GM20000 (cell line): ENCODE results near the gene SLC5A8.

Experiments
- DNase-seq: peaks from one replicate; pipeline ENCODE4 v3.0.0; 2012; ENCODE audit warnings: low spot score
- TF ChIP-seq, protein P1 (sequence below): IDR thresholded peaks from 2 replicates; pipeline ENCODE4 v1.5.1; 2012; ENCODE audit warnings: mild to moderate bottlenecking, control low read depth; ENCODE audit errors: extremely low read depth, missing control alignments

The SLC5A8 gene

DNA sequence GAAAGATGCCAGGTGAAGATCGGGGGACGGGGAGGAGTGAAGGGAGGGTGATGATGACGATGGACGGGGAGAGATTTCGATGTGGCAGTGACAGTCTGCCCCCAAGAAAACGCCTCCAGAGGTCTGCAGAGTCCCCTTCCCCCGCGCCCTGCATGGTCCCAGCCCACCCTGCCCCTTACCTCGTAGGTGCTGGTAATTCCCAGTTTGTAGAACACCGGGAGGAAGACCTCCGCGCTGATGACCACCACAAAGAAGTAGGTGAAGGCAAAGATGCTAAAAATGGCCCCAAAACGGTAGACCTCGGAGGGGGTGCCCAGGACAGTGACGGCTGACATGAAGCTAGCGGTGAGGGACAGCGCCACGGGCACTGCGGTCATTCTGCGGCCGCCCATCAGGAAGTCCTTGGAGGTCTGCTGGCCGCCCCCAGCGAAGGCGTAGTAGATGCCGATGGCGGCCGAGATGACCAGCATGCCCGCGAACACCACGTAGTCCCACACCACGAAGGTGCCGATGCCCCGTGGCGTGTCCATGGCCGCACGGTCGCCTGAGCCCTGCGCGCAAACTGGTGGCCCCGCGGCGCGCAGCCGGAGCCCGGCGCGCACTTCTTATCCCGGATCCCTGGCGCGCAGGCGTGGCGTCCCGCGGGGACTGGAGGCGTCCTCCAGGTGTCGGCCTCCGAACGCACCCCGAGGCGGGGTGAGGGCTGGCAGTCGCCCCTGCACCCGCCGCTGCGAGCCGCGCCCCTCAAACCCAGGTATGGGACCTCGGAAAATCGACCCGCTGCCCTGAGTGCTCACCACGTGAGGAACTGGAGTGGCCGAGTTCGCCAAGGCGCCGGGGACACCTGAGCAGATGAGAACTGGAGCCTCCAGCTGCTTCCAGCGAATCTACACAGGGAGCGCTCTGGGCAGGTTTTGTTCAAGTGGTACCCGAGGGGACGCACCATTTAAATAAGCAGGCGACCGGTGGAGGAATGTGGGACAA is at the start of gene SLC5A8:
Gene SLC5A8, minus strand, starts transcription at position 920 of the 984 bp plus-strand sequence. Its CDS starts 390 bp downstream, at position 530.
- no peak for DNase-seq
- TF ChIP-seq, protein P1, sequence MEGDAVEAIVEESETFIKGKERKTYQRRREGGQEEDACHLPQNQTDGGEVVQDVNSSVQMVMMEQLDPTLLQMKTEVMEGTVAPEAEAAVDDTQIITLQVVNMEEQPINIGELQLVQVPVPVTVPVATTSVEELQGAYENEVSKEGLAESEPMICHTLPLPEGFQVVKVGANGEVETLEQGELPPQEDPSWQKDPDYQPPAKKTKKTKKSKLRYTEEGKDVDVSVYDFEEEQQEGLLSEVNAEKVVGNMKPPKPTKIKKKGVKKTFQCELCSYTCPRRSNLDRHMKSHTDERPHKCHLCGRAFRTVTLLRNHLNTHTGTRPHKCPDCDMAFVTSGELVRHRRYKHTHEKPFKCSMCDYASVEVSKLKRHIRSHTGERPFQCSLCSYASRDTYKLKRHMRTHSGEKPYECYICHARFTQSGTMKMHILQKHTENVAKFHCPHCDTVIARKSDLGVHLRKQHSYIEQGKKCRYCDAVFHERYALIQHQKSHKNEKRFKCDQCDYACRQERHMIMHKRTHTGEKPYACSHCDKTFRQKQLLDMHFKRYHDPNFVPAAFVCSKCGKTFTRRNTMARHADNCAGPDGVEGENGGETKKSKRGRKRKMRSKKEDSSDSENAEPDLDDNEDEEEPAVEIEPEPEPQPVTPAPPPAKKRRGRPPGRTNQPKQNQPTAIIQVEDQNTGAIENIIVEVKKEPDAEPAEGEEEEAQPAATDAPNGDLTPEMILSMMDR: no peak

- no peak for DNase-seq
- TF ChIP-seq, protein P1: no peak
Observed at GRCh38 chr12:101257357-101257756, 47.3 kb upstream of the SLC5A8 start.

DNA sequence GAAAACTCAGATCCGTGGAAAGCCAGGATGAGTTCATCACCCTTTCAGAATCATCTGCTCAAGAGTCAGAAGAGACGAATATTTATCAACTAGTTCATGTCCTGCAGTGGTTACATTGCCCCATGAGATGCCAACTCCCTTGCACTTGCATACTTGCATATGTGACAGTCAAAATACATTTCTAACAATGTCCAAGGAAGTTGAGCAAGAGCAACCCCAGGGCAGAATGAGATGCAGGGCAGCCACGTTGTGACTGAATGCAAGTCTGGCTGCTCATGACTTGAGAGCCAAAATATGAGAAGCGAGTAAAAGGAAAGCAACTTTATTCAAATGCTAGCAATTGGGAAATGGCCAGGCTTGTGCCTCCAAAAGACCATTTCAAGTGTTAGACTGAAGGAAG is 46.2 kb upstream of the SLC5A8 start:
- no peak for DNase-seq
- TF ChIP-seq, protein P1: no peak

- DNase-seq: no peak
- TF ChIP-seq, protein P1: no peak
Observed at GRCh38 chr12:101243616-101244015, 33.6 kb upstream of the SLC5A8 start.

GRCh38 chr12:101243074-101243473 is 33.0 kb upstream of the SLC5A8 start:
- no peak for DNase-seq
- TF ChIP-seq, protein P1: no peak

- DNase-seq: no peak
- TF ChIP-seq, protein P1: no peak
Observed at GRCh38 chr12:101238800-101239329, 28.8 kb upstream of the SLC5A8 start.

DNA sequence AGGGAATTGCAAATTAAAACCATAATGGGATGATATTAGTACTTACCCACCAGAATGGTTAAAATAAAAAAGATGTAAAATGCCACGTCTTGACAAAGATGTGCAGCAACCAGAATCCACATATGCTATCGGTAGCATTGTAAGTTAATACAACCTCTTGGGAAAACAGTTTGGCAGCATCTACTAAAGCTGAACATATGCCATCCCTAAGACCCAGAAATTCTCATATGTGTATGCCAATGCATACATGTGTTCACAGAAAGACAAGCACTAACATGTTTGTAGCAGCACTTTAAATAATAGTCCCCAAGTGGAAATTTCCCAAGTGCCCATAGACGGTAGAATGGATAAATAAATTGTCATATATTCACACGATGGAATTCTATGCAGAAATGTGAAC is 28.3 kb upstream of the SLC5A8 start:
- TF ChIP-seq, protein P1: no peak
- no peak for DNase-seq
